ENCODE data around the gene TFR2. TPM values are rescaled to one million over a fixed set of nuclear protein-coding genes. Genes with fewer than 3 reads are reported as not detected.

The TFR2 gene
- total and polyA plus RNA-seq, 2 of the 13 experiments (the other 11 are each of a cell fraction or from before 2014, with no cell fraction given) = 36.9 to 64.2 TPM

DNA sequence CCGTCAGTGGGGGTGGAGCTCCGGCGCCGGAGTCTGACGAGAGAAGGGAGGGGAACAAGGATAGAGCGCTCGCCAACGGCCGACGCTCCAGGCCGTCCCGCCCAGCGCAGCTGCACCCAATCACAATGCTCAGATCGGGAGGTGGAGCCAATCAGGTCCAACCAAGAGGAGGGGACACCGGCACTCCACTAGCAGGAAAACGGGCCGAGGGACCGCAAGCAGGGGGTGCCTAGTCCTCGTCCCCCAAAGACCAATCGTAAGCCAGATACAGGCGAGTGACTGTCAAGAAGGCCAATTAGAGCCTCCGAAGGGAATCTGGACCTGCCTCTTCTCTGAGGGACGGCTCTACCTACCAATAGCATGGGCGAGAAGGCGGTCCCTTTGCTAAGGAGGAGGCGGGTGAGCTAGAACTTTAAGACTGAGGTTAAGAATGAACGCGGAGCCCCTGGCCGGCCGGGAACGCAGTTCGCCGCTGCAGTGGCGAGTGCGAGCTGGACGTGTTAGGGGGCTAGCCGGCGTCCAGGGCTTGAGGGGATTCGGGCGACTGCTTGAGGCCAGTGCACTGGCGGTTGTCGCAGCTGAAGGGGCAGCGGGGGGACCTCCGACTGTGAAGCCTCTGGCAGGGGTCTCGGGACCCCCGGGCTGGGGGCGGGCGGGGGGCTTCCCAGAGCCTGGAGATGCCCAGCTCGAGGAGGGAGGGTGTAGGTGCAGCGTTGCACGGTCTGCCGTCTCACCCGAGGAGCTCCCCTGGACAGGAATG lies 54.9 kb downstream of the TFR2 start, which contains the start of gene FBXO24 (continued):
- TF ChIP-seq NR1H2 (CRISPR knock-in tag; IDR thresholded peaks at IDR 0.05; ENCODE audit: borderline replicate concordance, low read depth) = no peak
- TF ChIP-seq GATA4 (IDR thresholded peaks at IDR 0.05; ENCODE audit: borderline replicate concordance, low read depth) = no peak
- no peak for TF ChIP-seq ZFP37 (CRISPR knock-in tag; IDR thresholded peaks at IDR 0.05; ENCODE audit: borderline replicate concordance)
- TF ChIP-seq, protein P1, sequence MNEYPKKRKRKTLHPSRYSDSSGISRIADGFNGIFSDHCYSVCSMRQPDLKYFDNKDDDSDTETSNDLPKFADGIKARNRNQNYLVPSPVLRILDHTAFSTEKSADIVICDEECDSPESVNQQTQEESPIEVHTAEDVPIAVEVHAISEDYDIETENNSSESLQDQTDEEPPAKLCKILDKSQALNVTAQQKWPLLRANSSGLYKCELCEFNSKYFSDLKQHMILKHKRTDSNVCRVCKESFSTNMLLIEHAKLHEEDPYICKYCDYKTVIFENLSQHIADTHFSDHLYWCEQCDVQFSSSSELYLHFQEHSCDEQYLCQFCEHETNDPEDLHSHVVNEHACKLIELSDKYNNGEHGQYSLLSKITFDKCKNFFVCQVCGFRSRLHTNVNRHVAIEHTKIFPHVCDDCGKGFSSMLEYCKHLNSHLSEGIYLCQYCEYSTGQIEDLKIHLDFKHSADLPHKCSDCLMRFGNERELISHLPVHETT (CRISPR knock-in tag; conservative IDR thresholded peaks at IDR 0.05) = no peak
- TF ChIP-seq, protein P2, sequence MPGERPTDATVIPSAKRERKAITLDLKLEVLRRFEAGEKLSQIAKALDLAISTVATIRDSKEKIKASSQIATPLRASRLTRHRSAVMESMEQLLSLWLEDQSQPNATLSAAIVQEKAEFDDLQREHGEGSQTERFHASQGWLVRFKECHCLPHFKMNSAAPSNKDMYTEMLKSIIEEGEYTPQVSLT (CRISPR knock-in tag; IDR thresholded peaks at IDR 0.05; ENCODE audit: borderline replicate concordance, low read depth) = no peak
- TF ChIP-seq RORA (CRISPR knock-in tag; IDR thresholded peaks at IDR 0.05) = no peak
- no peak for TF ChIP-seq ZFP62 (CRISPR knock-in tag; IDR thresholded peaks at IDR 0.05)
- TF ChIP-seq HIC2 (CRISPR knock-in tag; IDR thresholded peaks at IDR 0.05; ENCODE audit: low read depth) = no peak
- TF ChIP-seq ZBTB1 (CRISPR knock-in tag; IDR thresholded peaks at IDR 0.05; ENCODE audit: borderline replicate concordance) = no peak
- no peak for TF ChIP-seq ZNF232 (CRISPR knock-in tag; IDR thresholded peaks at IDR 0.05; ENCODE audit: borderline replicate concordance)
- TF ChIP-seq ZNF282 (IDR thresholded peaks at IDR 0.05; ENCODE audit: partially characterized antibody) = no peak
- TF ChIP-seq ZNF660 (CRISPR knock-in tag; IDR thresholded peaks at IDR 0.05; ENCODE audit: borderline replicate concordance, low read depth) = no peak
- 0 out of 2 replicates have a peak, but pooled peaks have one; percentile 54 for TF ChIP-seq NRL (CRISPR knock-in tag; IDR thresholded peaks at IDR 0.05; ENCODE audit: borderline replicate concordance)
- TF ChIP-seq PITX1 (CRISPR knock-in tag; IDR thresholded peaks at IDR 0.05) = no peak
- 0 out of 2 replicates have a peak, but pooled peaks have one; percentile 3 for TF ChIP-seq ZNF607 (CRISPR knock-in tag; IDR thresholded peaks at IDR 0.05; ENCODE audit: borderline replicate concordance)
- no peak for TF ChIP-seq ZBTB2 (CRISPR knock-in tag; IDR thresholded peaks at IDR 0.05; ENCODE audit: low read depth)
- TF ChIP-seq HNF1B (CRISPR knock-in tag; IDR thresholded peaks at IDR 0.05) = no peak; the same call in 1 of the 2 replicates
- peak; percentile 3; the same call in 1 of the 2 replicates for TF ChIP-seq ZBTB25 (CRISPR knock-in tag; IDR thresholded peaks at IDR 0.05)
- peak; percentile 92 for TF ChIP-seq ATF1 (CRISPR knock-in tag; IDR thresholded peaks at IDR 0.05)
- TF ChIP-seq, protein P3, sequence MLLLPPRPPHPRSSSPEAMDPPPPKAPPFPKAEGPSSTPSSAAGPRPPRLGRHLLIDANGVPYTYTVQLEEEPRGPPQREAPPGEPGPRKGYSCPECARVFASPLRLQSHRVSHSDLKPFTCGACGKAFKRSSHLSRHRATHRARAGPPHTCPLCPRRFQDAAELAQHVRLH (CRISPR knock-in tag; IDR thresholded peaks at IDR 0.05; ENCODE audit: borderline replicate concordance, low read depth) = 0 out of 2 replicates have a peak, but pooled peaks have one; percentile 8
